ENCODE results near the gene OLFM1. TPM values are rescaled to one million over a fixed set of nuclear protein-coding genes. Genes with fewer than 3 reads are reported as not detected.
"Not testable (repeated sequence)": the region's sequence is repeated elsewhere in the genome, so short reads cannot be mapped to it uniquely, and the experiment has no call there.

OLFM1 gene
- total RNA-seq, 4 donors from 2014 or later, result 18.7 to 46.1 (median 38.6) TPM

DNA sequence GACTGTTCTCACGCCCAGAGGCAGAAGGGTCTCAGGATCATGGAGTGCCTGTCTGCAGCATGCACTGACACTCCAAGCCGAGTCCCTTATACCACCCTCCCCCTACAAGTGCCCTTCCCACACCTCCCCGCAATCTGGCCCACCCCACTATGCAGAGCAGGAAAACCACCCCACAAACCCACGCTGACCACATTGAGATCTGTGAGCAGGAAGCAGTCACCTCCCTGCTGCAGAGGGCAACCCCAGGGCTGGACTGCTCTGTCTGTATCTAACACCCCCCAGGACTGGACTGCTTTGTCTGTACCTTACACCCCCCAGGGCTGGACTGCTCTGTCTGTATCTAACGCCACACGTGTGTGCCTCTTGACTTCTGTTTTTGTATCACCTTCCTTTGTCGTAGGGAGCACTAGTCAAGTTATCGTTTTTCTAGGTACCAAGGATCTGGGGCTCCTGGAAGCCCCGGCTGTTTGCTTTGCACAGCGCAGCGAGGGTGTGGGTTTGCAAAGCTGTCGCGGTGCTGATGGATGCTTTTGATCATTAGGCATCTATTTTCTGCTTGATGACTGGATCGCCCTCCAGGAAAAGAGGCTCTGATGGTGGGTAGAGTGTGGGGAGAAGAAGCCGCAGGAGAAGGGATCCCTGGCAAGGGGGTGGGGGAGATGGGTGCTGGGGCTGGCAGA, 21.5 kb downstream of the OLFM1 start:
- Histone ChIP-seq H3K4me3 (no peak overlapping the region), H3K9me3 (no peaks in the 10 kb centered on the region), H3K27me3 (peaks cover 0 to 72% (median 1%) of the 10 kb centered on the region in 4 donors), H3K4me1 (peaks cover 0 to 19% (median 17%) of the 10 kb centered on the region in 4 donors), H3K27ac (replicated peaks in 1 of 4) (no peak overlapping the region), H3K36me3 (peaks cover 0 to 19% (median 0%) of the 10 kb centered on the region in 4 donors)
- intact Hi-C loops (cut with DNase I), result no loop called here
- DNase-seq (ENCODE audit: extremely low spot score), result no peak
- WGBS, result 50% methylated on average over 15 of the region's 15 CpGs
- no peak for TF ChIP-seq POLR2A (IDR thresholded peaks at IDR 0.05; ENCODE audit: low read depth)
- no peak for TF ChIP-seq EP300 (IDR thresholded peaks at IDR 0.05)
- TF ChIP-seq POLR2AphosphoS5 (IDR thresholded peaks at IDR 0.05), result no peak
- TF ChIP-seq, protein P1, sequence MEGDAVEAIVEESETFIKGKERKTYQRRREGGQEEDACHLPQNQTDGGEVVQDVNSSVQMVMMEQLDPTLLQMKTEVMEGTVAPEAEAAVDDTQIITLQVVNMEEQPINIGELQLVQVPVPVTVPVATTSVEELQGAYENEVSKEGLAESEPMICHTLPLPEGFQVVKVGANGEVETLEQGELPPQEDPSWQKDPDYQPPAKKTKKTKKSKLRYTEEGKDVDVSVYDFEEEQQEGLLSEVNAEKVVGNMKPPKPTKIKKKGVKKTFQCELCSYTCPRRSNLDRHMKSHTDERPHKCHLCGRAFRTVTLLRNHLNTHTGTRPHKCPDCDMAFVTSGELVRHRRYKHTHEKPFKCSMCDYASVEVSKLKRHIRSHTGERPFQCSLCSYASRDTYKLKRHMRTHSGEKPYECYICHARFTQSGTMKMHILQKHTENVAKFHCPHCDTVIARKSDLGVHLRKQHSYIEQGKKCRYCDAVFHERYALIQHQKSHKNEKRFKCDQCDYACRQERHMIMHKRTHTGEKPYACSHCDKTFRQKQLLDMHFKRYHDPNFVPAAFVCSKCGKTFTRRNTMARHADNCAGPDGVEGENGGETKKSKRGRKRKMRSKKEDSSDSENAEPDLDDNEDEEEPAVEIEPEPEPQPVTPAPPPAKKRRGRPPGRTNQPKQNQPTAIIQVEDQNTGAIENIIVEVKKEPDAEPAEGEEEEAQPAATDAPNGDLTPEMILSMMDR (IDR thresholded peaks at IDR 0.05), result no peak

DNA sequence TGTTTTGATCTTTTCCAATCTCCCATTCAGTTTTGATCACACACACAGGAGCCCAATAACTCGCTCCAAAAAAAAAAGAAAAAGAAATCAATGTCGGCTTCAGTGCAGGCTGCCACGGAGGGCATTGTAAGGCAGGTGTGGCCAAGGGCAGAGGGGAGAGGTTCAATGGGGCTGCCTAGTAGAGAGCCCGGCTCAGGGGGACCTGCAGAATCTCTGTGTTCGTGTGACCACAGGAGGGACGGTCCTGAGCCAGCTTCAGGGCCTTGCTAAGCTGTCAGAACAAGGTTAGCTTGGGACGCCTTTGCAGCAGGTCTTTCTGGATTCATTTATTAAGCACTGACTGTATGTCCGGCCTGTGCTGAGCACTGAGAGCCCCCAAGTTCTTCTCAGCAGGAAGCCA, 22.2 kb downstream of the OLFM1 start:
- no peak overlapping the region for H3K27ac ChIP-seq (replicated peaks in 1 of 4)
- DNase-seq (ENCODE audit: extremely low spot score), result no peak
- 63% methylated on average over 8 of the region's 8 CpGs for WGBS
- no peak overlapping the region for H3K4me3 ChIP-seq
- H3K9me3 ChIP-seq, result no peaks in the 10 kb centered on the region
- H3K36me3 ChIP-seq, result peaks cover 0 to 19% (median under 1%) of the 10 kb centered on the region in 4 donors
- peaks cover 0 to 12% (median 11%) of the 10 kb centered on the region in 4 donors for H3K4me1 ChIP-seq
- intact Hi-C loops (cut with DNase I), result no loop called here
- TF ChIP-seq POLR2AphosphoS5 (IDR thresholded peaks at IDR 0.05) (no peak), POLR2A (IDR thresholded peaks at IDR 0.05; ENCODE audit: low read depth) (no peak), EP300 (IDR thresholded peaks at IDR 0.05) (no peak)
- TF ChIP-seq, protein P1 (IDR thresholded peaks at IDR 0.05), result no peak
- H3K27me3 ChIP-seq, result peaks cover 0 to 75% (median 1%) of the 10 kb centered on the region in 4 donors

DNA sequence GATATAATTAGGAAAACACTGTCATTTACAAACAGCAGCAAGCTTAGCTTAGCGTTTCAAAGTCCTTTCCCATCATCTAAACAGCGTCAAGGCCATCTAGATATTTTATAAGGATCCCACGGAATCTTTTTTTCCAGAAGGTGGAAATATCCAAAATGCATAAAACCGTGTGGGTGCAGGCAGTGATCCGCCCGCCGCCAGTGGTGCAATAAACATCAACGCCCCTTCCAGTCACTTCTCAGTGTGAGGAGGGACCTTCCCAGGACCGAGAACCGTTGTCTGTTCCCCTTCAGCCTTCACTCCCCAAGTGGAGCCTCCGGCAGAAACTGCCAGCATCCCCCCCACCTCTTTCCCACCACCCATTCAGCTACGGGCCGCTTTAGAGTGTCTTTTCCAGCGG, 22.9 kb downstream of the OLFM1 start:
- H3K4me3 ChIP-seq, result no peak overlapping the region
- no peak for TF ChIP-seq POLR2AphosphoS5 (IDR thresholded peaks at IDR 0.05)
- no peak for TF ChIP-seq EP300 (IDR thresholded peaks at IDR 0.05)
- TF ChIP-seq POLR2A (IDR thresholded peaks at IDR 0.05; ENCODE audit: low read depth), result no peak
- TF ChIP-seq, protein P1 (IDR thresholded peaks at IDR 0.05), result no peak
- H3K4me1 ChIP-seq, result peaks cover 0 to 16% (median 10%) of the 10 kb centered on the region in 4 donors
- intact Hi-C loops (cut with DNase I), result no loop called here
- H3K27ac ChIP-seq (replicated peaks in 1 of 4), result no peak overlapping the region
- no peak for DNase-seq (ENCODE audit: extremely low spot score)
- peaks cover 0 to 70% (median 1%) of the 10 kb centered on the region in 4 donors for H3K27me3 ChIP-seq
- H3K36me3 ChIP-seq, result peaks cover 0 to 19% (median 4%) of the 10 kb centered on the region in 4 donors
- no peaks in the 10 kb centered on the region for H3K9me3 ChIP-seq
- WGBS, result 65% methylated on average over 14 of the region's 14 CpGs

DNA sequence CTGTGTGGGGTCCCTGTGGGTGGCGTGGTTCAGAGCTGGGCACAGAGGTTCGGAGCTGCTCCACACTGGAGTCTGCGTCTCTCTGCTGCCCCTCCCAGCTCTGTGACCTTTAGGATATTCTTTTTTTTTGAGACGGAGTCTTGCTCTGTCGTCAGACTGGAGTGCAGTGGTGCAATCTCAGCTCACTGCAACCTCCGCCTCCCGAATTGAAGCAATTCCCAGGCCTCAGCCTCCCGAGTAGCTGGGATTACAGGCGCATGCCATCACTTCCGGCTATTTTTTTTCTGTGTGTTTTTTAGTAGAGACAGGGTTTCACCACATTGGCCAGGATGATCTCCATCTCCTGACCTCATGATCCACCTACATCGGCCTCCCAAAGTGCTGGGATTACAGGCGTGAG, 24.1 kb downstream of the OLFM1 start:
- Histone ChIP-seq H3K36me3 (peaks cover 0 to 18% (median 4%) of the 10 kb centered on the region in 4 donors), H3K27me3 (peaks cover 0 to 58% (median 1%) of the 10 kb centered on the region in 4 donors)
- H3K4me3 ChIP-seq; DNase-seq (ENCODE audit: extremely low spot score); intact Hi-C loops (cut with DNase I); H3K9me3 ChIP-seq; H3K27ac ChIP-seq (replicated peaks in 1 of 4); H3K4me1 ChIP-seq: not testable (repeated sequence)
- WGBS, result 88% methylated on average over 12 of the region's 12 CpGs

DNA sequence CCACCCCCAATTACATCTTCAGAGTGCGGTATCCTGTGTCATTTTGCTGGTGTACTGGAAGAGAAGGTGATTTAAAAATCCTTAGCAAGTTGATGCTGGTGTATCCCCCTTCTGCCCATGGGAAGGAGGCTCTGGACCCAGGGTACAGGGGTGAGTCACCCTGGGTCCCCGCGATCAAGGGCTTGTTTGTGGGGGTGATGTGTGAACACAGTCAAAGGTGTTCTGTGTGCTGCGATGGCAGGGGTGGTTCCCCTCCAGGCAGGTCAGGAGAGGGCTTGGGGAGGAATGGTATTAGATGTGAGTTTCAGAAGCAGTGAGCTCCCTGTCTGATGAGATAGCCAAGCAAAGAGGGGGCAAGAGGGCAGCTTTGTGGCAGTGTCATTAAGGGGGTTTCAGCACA, 28.9 kb downstream of the OLFM1 start:
- no peak for DNase-seq (ENCODE audit: extremely low spot score)
- H3K36me3 ChIP-seq, result peaks cover 0 to 18% (median 13%) of the 10 kb centered on the region in 4 donors
- no peak for TF ChIP-seq POLR2AphosphoS5 (IDR thresholded peaks at IDR 0.05)
- TF ChIP-seq, protein P1 (IDR thresholded peaks at IDR 0.05), result no peak
- no peak for TF ChIP-seq POLR2A (IDR thresholded peaks at IDR 0.05; ENCODE audit: low read depth)
- TF ChIP-seq EP300 (IDR thresholded peaks at IDR 0.05), result no peak
- peak overlapping the region in 2 of 4 donors; percentile 28 to 44 for H3K27ac ChIP-seq (replicated peaks in 1 of 4)
- no peak overlapping the region for H3K4me3 ChIP-seq
- no peaks in the 10 kb centered on the region for H3K9me3 ChIP-seq
- intact Hi-C loops (cut with DNase I), result no loop called here
- H3K27me3 ChIP-seq, result peaks cover 0 to 10% (median 0%) of the 10 kb centered on the region in 4 donors
- WGBS, result 75% methylated on average over 4 of the region's 4 CpGs
- H3K4me1 ChIP-seq, result peaks cover 0 to 4% (median 0%) of the 10 kb centered on the region in 4 donors

Measured in esophagus muscularis mucosa (tissue), 4 donors.